NOMO-1 treated with dmso at 0.1 percent for 144 hours (cell line): Measurements from ENCODE around the gene GPR162.

Source experiments
- DNase-seq: peaks from one replicate; lab custom pipeline; 2025; ENCODE audit not compliant: unreplicated experiment; lab: John Stamatoyannopoulos, UW

Gene GPR162

DNA sequence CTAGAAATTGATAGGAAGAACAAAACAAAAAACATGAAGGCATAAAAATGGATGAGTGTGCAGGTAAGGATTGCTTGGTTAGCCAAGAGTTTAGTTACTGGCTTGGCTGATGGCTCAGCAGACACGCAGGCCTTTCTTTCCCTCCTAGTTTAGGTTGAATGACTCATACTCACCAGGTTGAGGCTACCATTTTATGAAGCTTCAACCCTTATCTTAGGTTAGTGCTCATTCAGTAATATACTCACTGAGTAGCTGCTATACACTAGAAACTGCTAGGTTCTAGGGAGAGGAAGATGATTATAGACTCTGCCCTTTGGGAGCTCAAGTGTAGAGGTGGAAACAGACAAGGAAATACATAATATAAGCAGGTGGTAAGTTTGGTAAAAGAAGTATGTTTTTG, 12.6 kb downstream of the GPR162 start:
- no peak for DNase-seq

DNA sequence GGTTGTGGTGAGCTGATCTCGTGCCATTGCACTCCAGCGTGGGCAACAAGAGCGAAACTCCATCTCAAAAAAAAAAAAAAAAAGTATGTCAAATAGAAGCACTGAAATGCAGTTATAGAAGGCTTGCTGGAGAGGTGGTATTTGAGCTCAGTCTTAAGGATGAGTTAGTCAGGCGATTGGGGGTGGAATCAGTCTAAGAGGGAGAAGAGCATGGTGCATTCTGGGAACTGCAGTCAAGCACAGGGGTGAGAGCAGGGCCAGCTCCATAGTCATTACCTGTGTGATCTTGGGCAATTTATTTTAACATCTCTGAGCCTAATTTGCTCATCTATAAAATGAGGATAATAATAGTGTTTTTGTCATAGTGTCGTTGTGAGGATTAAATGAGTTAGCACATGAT, 13.3 kb downstream of the GPR162 start:
- DNase-seq = no peak

GRCh38 chr12:6836851-6837250, 15.2 kb downstream of the GPR162 start:
- DNase-seq = no peak

- no peak for DNase-seq
Measured at GRCh38 chr12:6837370-6838060, 15.9 kb downstream of the GPR162 start.

DNA sequence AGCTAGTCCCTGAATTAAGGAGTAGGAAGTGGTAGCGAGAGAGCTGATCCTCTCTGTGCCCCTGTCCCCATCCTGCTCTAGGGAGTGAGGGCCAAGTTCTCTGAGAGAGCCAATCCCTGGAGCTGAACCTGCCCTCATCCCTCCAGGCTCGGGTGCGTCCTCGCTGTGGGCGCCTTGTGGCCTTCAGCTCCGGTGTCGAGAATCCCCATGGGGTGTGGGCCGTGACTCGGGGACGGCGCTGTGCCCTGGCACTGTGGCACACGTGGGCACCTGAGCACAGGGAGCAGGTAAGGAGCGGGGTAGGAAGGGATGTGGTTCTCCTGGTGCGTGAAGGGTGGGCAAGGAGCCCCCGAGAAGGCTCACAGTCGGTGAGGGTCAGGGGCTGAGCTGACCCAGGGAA, 17.2 kb downstream of the GPR162 start:
- no peak for DNase-seq

DNA sequence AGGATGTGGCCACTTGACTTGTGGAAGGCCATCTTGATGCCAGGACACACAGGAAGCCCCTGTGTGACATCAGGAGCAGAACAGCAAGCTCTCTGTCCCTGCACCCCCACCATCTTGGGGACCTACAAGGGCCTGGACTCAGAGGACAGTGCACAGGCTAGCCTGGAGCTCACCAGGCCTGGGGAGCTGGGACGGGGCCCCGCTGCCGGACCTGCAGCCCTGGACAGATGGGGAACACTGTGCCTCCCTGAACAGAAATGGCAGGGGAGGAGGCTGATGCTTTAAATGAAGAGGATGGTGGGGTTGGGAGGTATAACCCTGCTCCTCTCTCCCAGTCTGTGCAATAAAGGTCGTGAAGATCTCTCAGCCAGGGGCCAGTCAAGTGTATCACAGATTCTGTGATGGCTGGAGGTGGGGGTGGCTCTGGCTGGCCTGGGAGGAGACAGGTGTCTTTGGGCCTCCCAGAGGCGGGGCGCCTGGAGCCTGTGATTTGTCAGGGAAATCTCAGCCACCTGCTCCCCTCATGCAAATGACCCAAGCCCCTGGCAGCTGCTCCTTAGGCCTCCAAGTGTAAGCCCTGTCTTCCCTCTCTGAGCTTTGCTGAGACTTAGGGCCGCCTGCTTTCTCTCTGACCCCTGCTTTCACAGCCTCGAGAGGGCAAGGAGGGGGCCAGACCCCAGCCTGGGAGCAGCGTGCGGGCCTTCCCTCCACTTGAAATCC, 18.0 kb downstream of the GPR162 start:
- no peak for DNase-seq

GRCh38 chr12:6840330-6840729, 18.7 kb downstream of the GPR162 start:
- DNase-seq = no peak

- DNase-seq = no peak
Measured at GRCh38 chr12:6840761-6841515, 19.3 kb downstream of the GPR162 start, which contains the start of gene GNB3. TSS of gene GNB3 (plus strand) at chr12:6840925. CDS start at chr12:6841288, 363 bp downstream.

GRCh38 chr12:6842075-6842474, 20.5 kb downstream of the GPR162 start:
- DNase-seq = no peak

- no peak for DNase-seq
Measured at GRCh38 chr12:6843118-6843902, 21.7 kb downstream of the GPR162 start.

DNA sequence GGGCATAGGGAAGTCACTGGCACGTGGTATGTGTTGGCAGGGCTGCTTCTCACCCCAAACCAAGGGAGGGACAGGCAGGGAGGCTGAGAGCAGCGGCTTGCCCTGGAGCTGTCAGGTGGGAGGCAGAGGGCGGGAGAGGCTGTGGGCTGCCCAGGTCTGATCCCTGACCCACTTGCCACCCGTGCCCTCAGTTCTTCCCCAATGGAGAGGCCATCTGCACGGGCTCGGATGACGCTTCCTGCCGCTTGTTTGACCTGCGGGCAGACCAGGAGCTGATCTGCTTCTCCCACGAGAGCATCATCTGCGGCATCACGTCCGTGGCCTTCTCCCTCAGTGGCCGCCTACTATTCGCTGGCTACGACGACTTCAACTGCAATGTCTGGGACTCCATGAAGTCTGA, 23.8 kb downstream of the GPR162 start:
- no peak for DNase-seq

DNA sequence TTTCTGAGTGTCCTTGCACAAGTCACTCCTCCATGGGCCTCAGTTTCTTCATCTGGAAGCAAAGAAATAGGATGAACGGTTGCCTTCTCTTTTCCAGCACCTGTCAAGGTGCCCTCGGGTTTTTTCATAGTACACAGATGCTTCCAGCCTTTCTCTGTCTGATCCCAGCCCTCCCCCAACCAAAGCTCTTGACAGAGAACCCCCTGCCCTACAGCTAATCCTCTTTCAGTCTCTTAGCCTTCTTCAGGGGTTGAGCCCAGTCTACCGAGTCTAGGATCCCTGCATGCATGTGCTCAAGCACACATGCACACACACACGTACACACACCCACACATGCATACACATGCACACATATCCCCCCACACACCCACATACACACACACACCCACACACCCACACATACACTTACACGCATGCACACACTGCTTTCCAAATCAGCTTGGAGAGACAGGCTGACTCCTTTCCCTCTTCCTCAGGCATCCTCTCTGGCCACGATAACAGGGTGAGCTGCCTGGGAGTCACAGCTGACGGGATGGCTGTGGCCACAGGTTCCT, 24.8 kb downstream of the GPR162 start:
- no peak for DNase-seq

DNA sequence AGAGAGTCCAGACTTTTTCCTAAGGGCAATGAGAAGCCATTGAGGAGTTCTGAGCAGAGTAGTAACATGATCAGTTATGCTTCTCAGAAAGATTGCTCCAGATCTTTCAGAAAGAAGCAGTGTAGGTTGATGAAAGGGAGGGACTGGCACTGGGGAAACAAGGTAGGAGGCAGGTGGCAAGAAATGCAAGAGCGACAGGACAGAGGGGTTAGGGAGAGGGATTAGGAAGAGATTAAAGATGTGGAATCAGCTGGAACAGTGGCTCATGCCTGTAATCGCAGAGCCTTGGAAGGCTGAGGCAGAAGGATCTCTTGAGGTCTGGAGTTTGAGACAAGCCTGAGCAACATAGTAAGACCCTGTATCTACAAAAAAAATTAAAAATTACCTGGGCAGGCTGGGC, 26.1 kb downstream of the GPR162 start:
- DNase-seq = no peak

GRCh38 chr12:6849427-6849826, 27.8 kb downstream of the GPR162 start:
- no peak for DNase-seq

GRCh38 chr12:6849976-6850560, 28.4 kb downstream of the GPR162 start:
- DNase-seq = no peak

GRCh38 chr12:6850796-6851152, 29.2 kb downstream of the GPR162 start:
- no peak for DNase-seq

DNA sequence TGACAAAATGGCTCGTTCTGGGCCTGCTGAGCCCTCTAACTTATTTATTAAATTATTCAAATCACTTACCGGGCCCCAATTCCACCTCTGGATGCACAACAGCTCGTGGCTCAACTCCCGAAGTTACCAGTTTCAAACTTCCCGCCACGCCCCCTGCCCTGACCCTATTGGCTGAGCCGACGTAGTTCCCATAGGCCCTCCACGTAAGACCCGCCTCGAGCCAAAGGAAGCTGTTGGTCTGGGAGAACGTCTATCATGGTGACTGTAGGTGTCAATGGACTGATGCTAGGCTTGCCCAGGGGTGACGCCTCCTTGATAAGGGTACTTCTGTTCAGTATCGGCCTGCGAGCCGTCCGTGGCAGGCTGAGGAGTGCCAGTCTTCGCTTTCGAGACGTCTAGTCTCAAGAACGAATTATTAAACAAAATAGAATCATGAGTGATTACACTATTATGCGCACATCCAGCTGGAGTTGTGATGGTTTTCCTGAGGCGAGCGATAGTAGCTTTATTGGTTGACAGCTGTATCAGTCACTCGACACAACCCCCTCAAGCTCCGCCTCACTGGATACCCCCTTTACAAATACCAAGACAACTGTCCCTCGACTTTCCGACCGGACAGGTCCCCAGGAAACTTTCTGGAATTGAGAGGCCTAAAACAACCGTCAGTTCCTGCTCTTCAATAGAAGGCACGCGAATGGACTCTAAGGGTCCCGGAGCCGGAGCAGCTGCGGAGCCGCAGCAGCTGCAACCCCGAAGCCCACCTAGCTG, 29.7 kb downstream of the GPR162 start, which contains the start of gene CDCA3:
CDCA3 (minus strand) TSS at position 134 of the 768 bp plus-strand sequence. CDS start 334 bp downstream, outside the sequence.
- peak; percentile 98 for DNase-seq

GRCh38 chr12:6851921-6852650, 30.5 kb downstream of the GPR162 start, which contains the start of gene USP5:
TSS of gene USP5 (plus strand) at chr12:6852150. CDS start at chr12:6852180, 30 bp downstream.
- peak; percentile 99 for DNase-seq
